Activated T-helper 9 cell treated with anti-CD3 and anti-CD28 coated beads, Interleukin-2, amount 50 U/mL, for 16 hours (primary cell): ENCODE results near the gene MEGF6.
A peak's percentile ranks its signal among the peaks of the same experiment; 100 is the strongest.
"Not testable (repeated sequence)": the region's sequence is repeated elsewhere in the genome, so short reads cannot be mapped to it uniquely, and the experiment has no call there.

Experiments
- DNase-seq: peaks from one replicate; pipeline ENCODE4 v3.0.0-alpha.2; 2020; ENCODE audit warnings: low read depth

Gene MEGF6

GRCh38 chr1:3627515-3628253, 16.4 kb upstream of the MEGF6 start:
- DNase-seq: no peak

GRCh38 chr1:3626025-3626424, 14.7 kb upstream of the MEGF6 start:
- DNase-seq: no peak

- DNase-seq: no peak
Observed at GRCh38 chr1:3625151-3625907, 14.0 kb upstream of the MEGF6 start.

GRCh38 chr1:3624200-3625136, 13.2 kb upstream of the MEGF6 start, which contains the start of gene TPRG1L:
TSS of gene TPRG1L (plus strand) at chr1:3625015. CDS start at chr1:3625073, 58 bp downstream.
- DNase-seq: peak; percentile 99

GRCh38 chr1:3623441-3624199, 12.3 kb upstream of the MEGF6 start:
- no peak for DNase-seq

GRCh38 chr1:3622102-3622501, 10.8 kb upstream of the MEGF6 start:
- DNase-seq: not testable (repeated sequence)

GRCh38 chr1:3621151-3621671, 9.9 kb upstream of the MEGF6 start:
- not testable (repeated sequence) for DNase-seq

- DNase-seq: no peak
Observed at GRCh38 chr1:3620708-3621107, 9.4 kb upstream of the MEGF6 start.

- peak; percentile 53 for DNase-seq
Observed at GRCh38 chr1:3618881-3619671, 7.8 kb upstream of the MEGF6 start.

- no peak for DNase-seq
Observed at GRCh38 chr1:3618531-3618880, 7.2 kb upstream of the MEGF6 start.

- DNase-seq: no peak
Observed at GRCh38 chr1:3617806-3618345, 6.6 kb upstream of the MEGF6 start.

- no peak for DNase-seq
Observed at GRCh38 chr1:3616861-3617260, 5.6 kb upstream of the MEGF6 start.

- no peak for DNase-seq
Observed at GRCh38 chr1:3614755-3615742, 3.7 kb upstream of the MEGF6 start.

GRCh38 chr1:3612123-3612522, 815 bp upstream of the MEGF6 start:
- DNase-seq: no peak

GRCh38 chr1:3610527-3611169, 660 bp downstream of the MEGF6 start:
- DNase-seq: no peak

GRCh38 chr1:3609769-3610526, 1.4 kb downstream of the MEGF6 start:
- no peak for DNase-seq

GRCh38 chr1:3609016-3609768, 2.1 kb downstream of the MEGF6 start:
- DNase-seq: no peak
